PC-3 (cell line): ENCODE data around the gene C19orf25. TPM values are rescaled to one million over a fixed set of nuclear protein-coding genes. Genes with fewer than 3 reads are reported as not detected.
"Not testable (repeated sequence)": the region's sequence is repeated elsewhere in the genome, so short reads cannot be mapped to it uniquely, and the experiment has no call there.

Source experiments
- ATAC-seq: fragments of 200-7000 bp; cut with Tn5 transposase; 2 replicates; pipeline ENCODE4 v1.9.1; 2020; ENCODE audit warnings: mild to moderate bottlenecking, moderate library complexity
- BruUV-seq: library from RNA; stranded (reverse); fragments of 400-500 nt; replicated peaks from 2 replicates; lab custom pipeline; 2021; lab: Mats Ljungman, UMichigan
- CTCF ChIA-PET: fragments of 300-600 bp; sonication (Branson Sonifier 250); formaldehyde crosslinking; loops from one replicate; lab custom pipeline; 2022; ENCODE audit warnings: antibody characterized with exemption; lab: Charles Lee
- POLR2A ChIA-PET: fragments of 300-600 bp; sonication (Branson Sonifier 250); formaldehyde crosslinking; loops from one replicate; lab custom pipeline; 2022; ENCODE audit warnings: antibody characterized with exemption; ENCODE audit not compliant: unreplicated experiment; lab: Charles Lee
- DNase-seq: peaks from one replicate; pipeline ENCODE4 v3.0.0-alpha.2; 2015
- H2AFZ ChIP-seq: fragments of 300-600 bp; sonication (generic); 2 replicates; pipeline ENCODE4 v1.6.0; 2016; ENCODE audit warnings: antibody characterized with exemption, low read length
- H3F3A ChIP-seq: fragments of 300-600 bp; sonication (generic); one replicate; pipeline ENCODE4 v1.6.0; 2017; ENCODE audit warnings: antibody characterized with exemption, low read length, control low read depth, mild to moderate bottlenecking; ENCODE audit not compliant: unreplicated experiment
- H3K27ac ChIP-seq: fragments of 300-600 bp; sonication (generic); 2 replicates; pipeline ENCODE4 v1.5.1; 2016; ENCODE audit warnings: mild to moderate bottlenecking, low read length
- H3K27me3 ChIP-seq: fragments of 300-600 bp; sonication (generic); 2 replicates; pipeline ENCODE4 v1.6.1; 2016; ENCODE audit warnings: low read length, mixed read lengths
- H3K36me3 ChIP-seq: fragments of 300-600 bp; sonication (generic); 2 replicates; pipeline ENCODE4 v1.6.1; 2016; ENCODE audit warnings: low read depth, mixed run types, low read length, mixed read lengths
- H3K4me1 ChIP-seq: fragments of 300-600 bp; sonication (generic); 2 replicates; pipeline ENCODE4 v1.5.1; 2016; ENCODE audit warnings: low read length; ENCODE audit not compliant: insufficient read depth
- H3K4me2 ChIP-seq: fragments of 300-600 bp; sonication (generic); 2 replicates; pipeline ENCODE4 v1.6.0; 2016; ENCODE audit warnings: low read length
- H3K4me3 ChIP-seq: fragments of 300-600 bp; sonication (generic); 2 replicates; pipeline ENCODE4 v1.5.1; 2016; ENCODE audit warnings: mild to moderate bottlenecking, low read length, mixed read lengths
- H3K79me2 ChIP-seq: fragments of 300-600 bp; sonication (generic); 2 replicates; pipeline ENCODE4 v1.6.1; 2017; ENCODE audit warnings: low read length, mixed read lengths
- H3K9ac ChIP-seq: fragments of 300-600 bp; sonication (generic); 2 replicates; pipeline ENCODE4 v1.6.0; 2016; ENCODE audit warnings: mild to moderate bottlenecking, low read length
- H3K9me2 ChIP-seq: fragments of 300-600 bp; sonication (generic); replicated peaks from 2 replicates; pipeline ENCODE4 v1.6.1; 2016; ENCODE audit warnings: mixed run types, low read length, mixed read lengths
- H3K9me3 ChIP-seq: fragments of 300-600 bp; sonication (generic); 2 replicates; pipeline ENCODE4 v1.6.1; 2016; ENCODE audit warnings: low read length, mixed read lengths
- H4K20me1 ChIP-seq: fragments of 300-600 bp; sonication (generic); 2 replicates; pipeline ENCODE4 v1.6.1; 2016; ENCODE audit warnings: low read length, mixed read lengths
- EZH2 ChIP-seq: fragments of 300-600 bp; sonication (generic); IDR thresholded peaks from one replicate; pipeline ENCODE4 v1.6.1; 2017; ENCODE audit warnings: antibody characterized with exemption, mild to moderate bottlenecking, low read length; ENCODE audit not compliant: unreplicated experiment
- EZH2phosphoT487 ChIP-seq: fragments of 300-600 bp; sonication (generic); IDR thresholded peaks from 2 replicates; pipeline ENCODE4 v1.6.1; 2018; ENCODE audit warnings: mild to moderate bottlenecking, antibody characterized with exemption, low read length, borderline replicate concordance
- intact Hi-C: fragments of 100-400 bp; cut with micrococcal nuclease; formaldehyde crosslinking; loops from 2 replicates; pipeline ENCODE4 v1.9.0; 2023
- total RNA-seq: library from RNA; depleted of rRNA; stranded (reverse); fragments of >200 nt; gene quantifications from 2 replicates; pipeline ENCODE4 v1.2.3, GENCODE V29; 2014
- TF ChIP-seq, protein P1 (sequence below): fragments of 300-600 bp; sonication (generic); conservative IDR thresholded peaks from 2 replicates; pipeline ENCODE4 v1.5.1; 2017; ENCODE audit warnings: antibody characterized with exemption, low read depth, mild to moderate bottlenecking, low read length

Gene C19orf25
- total RNA-seq, 1 experiment from 2014 or later, result 45.0 TPM

GRCh38 chr19:1503089-1503924 is 24.3 kb upstream of the C19orf25 start:
- no peaks in the 10 kb centered on the region for H3K36me3 ChIP-seq
- H3K4me1 ChIP-seq, result no peaks in the 10 kb centered on the region; the same call in 1 of the 2 replicates
- H3K9me3 ChIP-seq, result no peaks in the 10 kb centered on the region
- POLR2A ChIA-PET, result no interaction called here
- no peak overlapping the region for H3K9ac ChIP-seq
- H2AFZ ChIP-seq, result peak overlapping the region; percentile 61; the same call in 1 of the 2 replicates
- H3F3A ChIP-seq, result no peaks in the 10 kb centered on the region
- H3K9me2 ChIP-seq, result no peaks in the 10 kb centered on the region
- no peaks in the 10 kb centered on the region for H4K20me1 ChIP-seq
- intact Hi-C loops, result no loop called here
- H3K27ac ChIP-seq, result no peak overlapping the region
- H3K4me2 ChIP-seq, result peak overlapping the region; percentile 44
- H3K4me3 ChIP-seq, result no peak overlapping the region
- no peaks in the 10 kb centered on the region for H3K79me2 ChIP-seq
- ATAC-seq (peak; percentile 12; the same call in 1 of the 2 replicates), DNase-seq (peak; percentile 21)
- TF ChIP-seq, protein P1, sequence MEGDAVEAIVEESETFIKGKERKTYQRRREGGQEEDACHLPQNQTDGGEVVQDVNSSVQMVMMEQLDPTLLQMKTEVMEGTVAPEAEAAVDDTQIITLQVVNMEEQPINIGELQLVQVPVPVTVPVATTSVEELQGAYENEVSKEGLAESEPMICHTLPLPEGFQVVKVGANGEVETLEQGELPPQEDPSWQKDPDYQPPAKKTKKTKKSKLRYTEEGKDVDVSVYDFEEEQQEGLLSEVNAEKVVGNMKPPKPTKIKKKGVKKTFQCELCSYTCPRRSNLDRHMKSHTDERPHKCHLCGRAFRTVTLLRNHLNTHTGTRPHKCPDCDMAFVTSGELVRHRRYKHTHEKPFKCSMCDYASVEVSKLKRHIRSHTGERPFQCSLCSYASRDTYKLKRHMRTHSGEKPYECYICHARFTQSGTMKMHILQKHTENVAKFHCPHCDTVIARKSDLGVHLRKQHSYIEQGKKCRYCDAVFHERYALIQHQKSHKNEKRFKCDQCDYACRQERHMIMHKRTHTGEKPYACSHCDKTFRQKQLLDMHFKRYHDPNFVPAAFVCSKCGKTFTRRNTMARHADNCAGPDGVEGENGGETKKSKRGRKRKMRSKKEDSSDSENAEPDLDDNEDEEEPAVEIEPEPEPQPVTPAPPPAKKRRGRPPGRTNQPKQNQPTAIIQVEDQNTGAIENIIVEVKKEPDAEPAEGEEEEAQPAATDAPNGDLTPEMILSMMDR, result peak; percentile 70
- no peak for TF ChIP-seq EZH2phosphoT487
- CTCF ChIA-PET, result no interaction called here
- H3K27me3 ChIP-seq, result no peaks in the 10 kb centered on the region
- BruUV-seq, result no TSS peak

DNA sequence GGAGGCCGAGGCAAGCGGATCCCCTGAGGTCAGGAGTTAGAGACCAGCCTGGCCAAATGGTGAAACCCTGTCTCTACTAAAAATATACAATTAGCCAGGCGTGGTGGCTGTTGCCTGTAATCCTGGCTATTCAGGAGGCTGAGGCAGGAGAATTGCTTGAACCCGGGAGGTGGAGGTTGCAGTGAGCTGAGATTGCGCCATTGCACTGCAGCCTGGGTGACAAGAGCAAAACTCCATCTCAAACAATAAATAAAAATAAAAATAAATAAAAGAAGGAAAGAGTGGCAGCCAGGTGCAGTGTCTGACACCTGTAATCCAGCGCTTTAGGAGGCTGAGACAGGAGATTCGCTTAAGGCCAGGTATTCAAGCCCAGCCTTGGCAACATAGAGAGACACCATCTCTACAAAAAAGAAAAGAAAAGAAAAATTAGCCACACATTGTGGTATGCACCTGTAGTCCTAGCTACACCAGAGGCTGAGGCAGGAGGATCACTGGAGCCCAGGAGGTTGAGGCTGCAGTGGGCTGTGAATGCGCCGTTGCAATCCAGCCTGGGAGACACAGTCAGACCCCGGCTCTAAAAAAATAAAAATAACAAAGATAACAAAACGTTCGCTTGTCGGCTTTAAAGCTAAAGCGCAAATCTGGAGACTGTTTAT is 23.5 kb upstream of the C19orf25 start:
- Histone ChIP-seq H3K4me3 (no peak overlapping the region), H3F3A (no peaks in the 10 kb centered on the region), H3K4me1 (no peaks in the 10 kb centered on the region), H3K9ac (no peak overlapping the region), H4K20me1 (no peaks in the 10 kb centered on the region), H3K27me3 (no peaks in the 10 kb centered on the region), H3K9me3 (no peaks in the 10 kb centered on the region), H3K79me2 (no peaks in the 10 kb centered on the region), H3K36me3 (no peaks in the 10 kb centered on the region), H3K9me2 (no peaks in the 10 kb centered on the region), H2AFZ (no peak overlapping the region), H3K27ac (no peak overlapping the region), H3K4me2 (no peak overlapping the region)
- BruUV-seq, result no TSS peak
- intact Hi-C loops, result no loop called here
- ChIA-PET CTCF (no interaction called here), POLR2A (no interaction called here)
- DNase-seq (no peak), ATAC-seq (no peak)
- TF ChIP-seq, protein P1, result no peak
- no peak for TF ChIP-seq EZH2phosphoT487
- TF ChIP-seq EZH2, result no peak

- DNase-seq, result no peak
- Histone ChIP-seq H3K27me3 (no peaks in the 10 kb centered on the region), H3K4me2 (no peak overlapping the region)
Measured at GRCh38 chr19:1501200-1501595, 22.2 kb upstream of the C19orf25 start.

DNA sequence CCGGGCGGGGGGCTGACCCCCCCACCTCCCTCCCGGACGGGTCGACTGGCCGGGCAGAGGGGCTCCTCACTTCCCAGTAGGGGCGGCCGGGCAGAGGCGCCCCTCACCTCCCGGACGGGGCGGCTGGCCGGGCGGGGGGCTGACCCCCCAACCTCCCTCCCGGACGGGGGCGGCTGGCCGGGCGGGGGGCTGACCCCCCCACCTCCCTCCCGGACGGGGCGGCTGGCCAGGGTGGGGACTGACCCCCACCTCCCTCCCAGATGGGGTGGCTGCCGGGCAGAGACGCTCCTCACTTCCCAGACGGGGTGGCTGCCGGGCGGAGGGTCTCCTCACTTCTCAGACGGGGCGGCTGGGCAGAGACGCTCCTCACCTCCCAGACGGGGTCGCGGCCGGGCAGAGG is 20.2 kb upstream of the C19orf25 start:
- H3K9ac ChIP-seq, DNase-seq, intact Hi-C loops, BruUV-seq, H4K20me1 ChIP-seq, H3K79me2 ChIP-seq, CTCF ChIA-PET, H3F3A ChIP-seq, H3K36me3 ChIP-seq, H3K9me3 ChIP-seq, H3K9me2 ChIP-seq, POLR2A ChIA-PET, H3K4me2 ChIP-seq, H3K4me3 ChIP-seq, H3K4me1 ChIP-seq, H3K27me3 ChIP-seq, ATAC-seq, H3K27ac ChIP-seq, H2AFZ ChIP-seq: not testable (repeated sequence)

More at GRCh38 chr19:1501200-1501595, 22.2 kb upstream of the C19orf25 start:
- Histone ChIP-seq H3K9me3 (no peaks in the 10 kb centered on the region), H3K79me2 (no peaks in the 10 kb centered on the region), H3K27ac (no peak overlapping the region), H2AFZ (no peak overlapping the region), H3K4me3 (no peak overlapping the region), H3K4me1 (no peaks in the 10 kb centered on the region), H4K20me1 (no peaks in the 10 kb centered on the region), H3K9me2 (no peaks in the 10 kb centered on the region), H3F3A (no peaks in the 10 kb centered on the region), H3K9ac (no peak overlapping the region), H3K36me3 (no peaks in the 10 kb centered on the region)
- intact Hi-C loops, result no loop called here
- POLR2A ChIA-PET, result no interaction called here
- CTCF ChIA-PET, result no interaction called here
- TF ChIP-seq, protein P1, result no peak
- TF ChIP-seq EZH2phosphoT487, result no peak
- TF ChIP-seq EZH2, result no peak
- ATAC-seq, result no peak
- no TSS peak for BruUV-seq
